ACHN (cell line): ENCODE measurements around the gene ZCCHC7.
"Not testable (repeated sequence)": the region's sequence is repeated elsewhere in the genome, so short reads cannot be mapped to it uniquely, and the experiment has no call there.

Experiments used
- DNase-seq: peaks from one replicate; pipeline ENCODE4 v3.0.0-alpha.2; 2015
- in situ Hi-C: cut with HindIII; loops from 2 replicates; pipeline ENCODE4 v1.10.0; 2017; ENCODE audit warnings: low sequenced_read_pairs, low pct_ligation_motif_present, low pct_unique_long_range_greater_than_20kb

ZCCHC7 gene

GRCh38 chr9:37157726-37158377, 37.5 kb downstream of the ZCCHC7 start:
- no peak for DNase-seq
- in situ Hi-C loops = no loop called here

GRCh38 chr9:37163299-37163698, 42.9 kb downstream of the ZCCHC7 start:
- DNase-seq = no peak
- in situ Hi-C loops = no loop called here

- DNase-seq, in situ Hi-C loops: not testable (repeated sequence)
These were observed 44.0 kb downstream of the ZCCHC7 start for GRCh38 chr9:37164335-37164734.

GRCh38 chr9:37165644-37166043, 45.3 kb downstream of the ZCCHC7 start:
- in situ Hi-C loops = no loop called here
- DNase-seq = no peak

GRCh38 chr9:37167456-37168047, 47.2 kb downstream of the ZCCHC7 start:
- in situ Hi-C loops = no loop called here
- DNase-seq = no peak

- no peak for DNase-seq
- in situ Hi-C loops = no loop called here
These were observed 52.2 kb downstream of the ZCCHC7 start for GRCh38 chr9:37172557-37172956.

- no peak for DNase-seq
- in situ Hi-C loops = no loop called here
These were observed 53.9 kb downstream of the ZCCHC7 start for GRCh38 chr9:37174247-37174646.

GRCh38 chr9:37178742-37179141, 58.4 kb downstream of the ZCCHC7 start:
- no peak for DNase-seq
- in situ Hi-C loops = no loop called here

- in situ Hi-C loops = no loop called here
- DNase-seq = no peak
These were observed 59.2 kb downstream of the ZCCHC7 start for GRCh38 chr9:37179576-37179975.

- in situ Hi-C loops = no loop called here
- DNase-seq = no peak
These were observed 59.8 kb downstream of the ZCCHC7 start for GRCh38 chr9:37180138-37180537.

- in situ Hi-C loops = no loop called here
These were observed 62.3 kb downstream of the ZCCHC7 start for GRCh38 chr9:37182718-37183117.

GRCh38 chr9:37184905-37185867, 64.8 kb downstream of the ZCCHC7 start:
- DNase-seq = no peak
- in situ Hi-C loops = no loop called here

More at GRCh38 chr9:37182718-37183117, 62.3 kb downstream of the ZCCHC7 start:
- no peak for DNase-seq

GRCh38 chr9:37187292-37187691, 66.9 kb downstream of the ZCCHC7 start:
- no peak for DNase-seq
- in situ Hi-C loops = no loop called here

- no peak for DNase-seq
- in situ Hi-C loops = no loop called here
These were observed 67.5 kb downstream of the ZCCHC7 start for GRCh38 chr9:37187713-37188439.

- DNase-seq, in situ Hi-C loops: not testable (repeated sequence)
These were observed 70.4 kb downstream of the ZCCHC7 start for GRCh38 chr9:37190739-37191138.

GRCh38 chr9:37191403-37192089, 71.2 kb downstream of the ZCCHC7 start:
- in situ Hi-C loops = no loop called here
- DNase-seq = no peak

- no peak for DNase-seq
- in situ Hi-C loops = no loop called here
These were observed 72.4 kb downstream of the ZCCHC7 start for GRCh38 chr9:37192803-37193202.
